GM23338 (cell line): ENCODE data around the gene SPECC1. TPM values are rescaled to one million over a fixed set of nuclear protein-coding genes. Genes with fewer than 3 reads are reported as not detected.
"Not testable (repeated sequence)": the region's sequence is repeated elsewhere in the genome, so short reads cannot be mapped to it uniquely, and the experiment has no call there.

Experiments
- ATAC-seq: fragments of 200-7000 bp; cut with Tn5 transposase; 3 replicates; pipeline ENCODE4 v1.9.1; 2020
- DNase-seq: peaks from one replicate; pipeline ENCODE4 v3.0.0-alpha.2; 2015; ENCODE audit warnings: low spot score
- H2AFZ ChIP-seq: fragments of 200-600 bp; sonication (generic); 2 replicates; pipeline ENCODE4 v1.8.0; 2016; ENCODE audit warnings: antibody characterized with exemption, mild to moderate bottlenecking, moderate library complexity
- H3F3A ChIP-seq: fragments of 200-600 bp; sonication (generic); replicated peaks from 2 replicates; pipeline ENCODE4 v1.8.0; 2017; ENCODE audit warnings: antibody characterized with exemption, mixed run types, low read depth
- H3K27ac ChIP-seq: fragments of 200-600 bp; sonication (generic); 2 replicates; pipeline ENCODE4 v1.6.1; 2016; ENCODE audit warnings: low read depth
- H3K27me3 ChIP-seq: fragments of 200-600 bp; sonication (generic); 2 replicates; pipeline ENCODE4 v1.8.0; 2016; ENCODE audit warnings: mild to moderate bottlenecking, mixed run types, moderate library complexity; ENCODE audit not compliant: insufficient read depth
- H3K36me3 ChIP-seq: fragments of 200-600 bp; sonication (generic); 2 replicates; pipeline ENCODE4 v1.8.0; 2016; ENCODE audit warnings: mild to moderate bottlenecking; ENCODE audit not compliant: insufficient read depth
- H3K4me1 ChIP-seq: fragments of 200-600 bp; sonication (generic); 2 replicates; pipeline ENCODE4 v1.8.0; 2016; ENCODE audit warnings: mild to moderate bottlenecking, moderate library complexity; ENCODE audit not compliant: insufficient read depth
- H3K4me2 ChIP-seq: fragments of 200-600 bp; sonication (generic); 2 replicates; pipeline ENCODE4 v1.7.1; 2017; ENCODE audit warnings: mixed run types
- H3K4me3 ChIP-seq: fragments of 200-600 bp; sonication (generic); 2 replicates; pipeline ENCODE4 v1.6.1; 2016; ENCODE audit warnings: mixed run types
- H3K79me2 ChIP-seq: fragments of 200-600 bp; sonication (generic); replicated peaks from 2 replicates; pipeline ENCODE4 v1.8.0; 2017; ENCODE audit warnings: mild to moderate bottlenecking; ENCODE audit not compliant: insufficient read depth
- H3K9me2 ChIP-seq: fragments of 200-600 bp; sonication (generic); 2 replicates; pipeline ENCODE4 v1.8.0; 2017; ENCODE audit not compliant: insufficient read depth
- H4K20me1 ChIP-seq: fragments of 200-600 bp; sonication (generic); replicated peaks from 2 replicates; pipeline ENCODE4 v1.8.0; 2017; ENCODE audit warnings: mild to moderate bottlenecking; ENCODE audit not compliant: insufficient read depth
- H3K27ac Mint-ChIP-seq: 2 replicates; pipeline ENCODE4 v1.8.0; 2020; ENCODE audit warnings: inconsistent platforms, mild to moderate bottlenecking, moderate library complexity, mixed read lengths
- H3K27me3 Mint-ChIP-seq: 3 replicates; pipeline ENCODE4 v1.8.0; 2022; ENCODE audit warnings: low read depth, mild to moderate bottlenecking, moderate library complexity, mixed read lengths, inconsistent platforms; ENCODE audit not compliant: insufficient read depth, poor library complexity
- H3K36me3 Mint-ChIP-seq: 3 replicates; pipeline ENCODE4 v1.8.0; 2021; ENCODE audit warnings: low read depth, mild to moderate bottlenecking, inconsistent platforms, moderate library complexity, mixed read lengths
- H3K4me1 Mint-ChIP-seq: 3 replicates; pipeline ENCODE4 v1.8.0; 2020; ENCODE audit warnings: mild to moderate bottlenecking, inconsistent platforms, mixed read lengths
- H3K4me3 Mint-ChIP-seq: 3 replicates; pipeline ENCODE4 v1.8.0; 2021; ENCODE audit warnings: moderate library complexity, mild to moderate bottlenecking, inconsistent platforms, mixed read lengths
- H3K9me3 Mint-ChIP-seq: 3 replicates; pipeline ENCODE4 v1.8.0; 2020; ENCODE audit warnings: moderate library complexity, mild to moderate bottlenecking, inconsistent platforms, mixed read lengths
- EZH2phosphoT487 ChIP-seq: fragments of 200-600 bp; sonication (generic); IDR thresholded peaks from one replicate; pipeline ENCODE4 v1.8.1; 2018; ENCODE audit warnings: antibody characterized with exemption; ENCODE audit not compliant: unreplicated experiment
- POLR2AphosphoS5 ChIP-seq: IDR thresholded peaks from 2 replicates; pipeline ENCODE4 v1.6.1; 2016; ENCODE audit warnings: antibody characterized with exemption, low read depth
- ZNF331 ChIP-seq: fragments of 250-450 bp; sonication (Bioruptor Pico); IDR thresholded peaks from 2 replicates; pipeline ENCODE4 v1.5.0; 2020; ENCODE audit warnings: low read depth, mild to moderate bottlenecking, moderate library complexity
- ZNF462 ChIP-seq: fragments of 250-450 bp; sonication (Bioruptor Pico); IDR thresholded peaks from 2 replicates; pipeline ENCODE4 v1.5.0; 2020; ENCODE audit warnings: mild to moderate bottlenecking, moderate library complexity
- polyA plus RNA-seq: library from polyadenylated mRNA; unstranded; fragments of >200 nt; fragmentation: Nextera tagmentation; extraction: Ambion mirVana; gene quantifications from 2 replicates; pipeline ENCODE4 v1.2.1, GENCODE V29; 2016
- total RNA-seq: library from RNA; depleted of rRNA; stranded (reverse); fragments of >200 nt; shearing (Covaris generic); gene quantifications from 2 replicates; pipeline ENCODE4 v1.2.3, GENCODE V29; 2014

The SPECC1 gene
- total and polyA plus RNA-seq, 2 experiments from 2014 or later, result 42.6 to 101 TPM

- ATAC-seq (no peak), DNase-seq (no peak)
- H3K27me3 Mint-ChIP-seq, result peaks cover 10% of the 10 kb centered on the region
- no peaks in the 10 kb centered on the region for H4K20me1 ChIP-seq
- no peak overlapping the region for H3K27ac ChIP-seq
- peaks cover 22% of the 10 kb centered on the region for H3K4me1 ChIP-seq
- no peaks in the 10 kb centered on the region for H3K9me3 Mint-ChIP-seq
- peaks cover 11% of the 10 kb centered on the region; the same call in 1 of the 2 replicates for H3K9me2 ChIP-seq
- TF ChIP-seq POLR2AphosphoS5 (no peak), ZNF331 (no peak), EZH2phosphoT487 (no peak)
- H3K36me3 Mint-ChIP-seq, result no peaks in the 10 kb centered on the region
- no peak overlapping the region for H2AFZ ChIP-seq
- H3K27me3 ChIP-seq, result no peaks in the 10 kb centered on the region
- H3K4me3 ChIP-seq, result no peak overlapping the region
- peaks cover 33% of the 10 kb centered on the region for H3K4me1 Mint-ChIP-seq
- no peaks in the 10 kb centered on the region for H3K79me2 ChIP-seq
- H3F3A ChIP-seq, result no peaks in the 10 kb centered on the region
- H3K4me3 Mint-ChIP-seq, result no peak overlapping the region
- no peak overlapping the region for H3K27ac Mint-ChIP-seq
- no peak overlapping the region for H3K4me2 ChIP-seq
- no peaks in the 10 kb centered on the region for H3K36me3 ChIP-seq
Observed at GRCh38 chr17:20097330-20097729, 88.2 kb downstream of the SPECC1 start.

GRCh38 chr17:20098314-20098713 is 89.2 kb downstream of the SPECC1 start:
- DNase-seq (no peak), ATAC-seq (no peak)
- H3K36me3 Mint-ChIP-seq, result no peaks in the 10 kb centered on the region
- H3K4me3 ChIP-seq, result no peak overlapping the region
- no peaks in the 10 kb centered on the region for H3K36me3 ChIP-seq
- TF ChIP-seq ZNF462 (CRISPR knock-in tag) (no peak), EZH2phosphoT487 (no peak)
- no peaks in the 10 kb centered on the region for H4K20me1 ChIP-seq
- H3K27me3 ChIP-seq, result no peaks in the 10 kb centered on the region
- no peak overlapping the region for H3K27ac Mint-ChIP-seq
- peaks cover 11% of the 10 kb centered on the region; the same call in 1 of the 2 replicates for H3K9me2 ChIP-seq
- H3K9me3 Mint-ChIP-seq, result no peaks in the 10 kb centered on the region
- no peak overlapping the region for H3K4me2 ChIP-seq
- H3K4me1 ChIP-seq, result peaks cover 13% of the 10 kb centered on the region; the same call in 1 of the 2 replicates
- H3K27me3 Mint-ChIP-seq, result peaks cover 7% of the 10 kb centered on the region
- no peaks in the 10 kb centered on the region for H3K79me2 ChIP-seq
- H3F3A ChIP-seq, result no peaks in the 10 kb centered on the region
- H2AFZ ChIP-seq, result no peak overlapping the region
- H3K4me1 Mint-ChIP-seq, result peaks cover 27% of the 10 kb centered on the region
- no peak overlapping the region for H3K4me3 Mint-ChIP-seq
- no peak overlapping the region for H3K27ac ChIP-seq

- not testable (repeated sequence) for H3K9me3 Mint-ChIP-seq
Observed at GRCh38 chr17:20100806-20101205, 91.6 kb downstream of the SPECC1 start.

More at GRCh38 chr17:20100806-20101205, 91.6 kb downstream of the SPECC1 start:
- H4K20me1 ChIP-seq, H3K27ac ChIP-seq, H3K36me3 Mint-ChIP-seq, H3K27me3 Mint-ChIP-seq, H3K4me3 Mint-ChIP-seq, H3K27ac Mint-ChIP-seq, H3K4me3 ChIP-seq, ATAC-seq, DNase-seq, H3F3A ChIP-seq, H3K79me2 ChIP-seq, H3K4me2 ChIP-seq, H3K4me1 ChIP-seq, H2AFZ ChIP-seq, H3K27me3 ChIP-seq, H3K36me3 ChIP-seq: not testable (repeated sequence)
- H3K4me1 Mint-ChIP-seq, result peaks cover 11% of the 10 kb centered on the region
- peaks cover 11% of the 10 kb centered on the region; the same call in 1 of the 2 replicates for H3K9me2 ChIP-seq
